ENCODE results near the gene OR9K2.

DNA sequence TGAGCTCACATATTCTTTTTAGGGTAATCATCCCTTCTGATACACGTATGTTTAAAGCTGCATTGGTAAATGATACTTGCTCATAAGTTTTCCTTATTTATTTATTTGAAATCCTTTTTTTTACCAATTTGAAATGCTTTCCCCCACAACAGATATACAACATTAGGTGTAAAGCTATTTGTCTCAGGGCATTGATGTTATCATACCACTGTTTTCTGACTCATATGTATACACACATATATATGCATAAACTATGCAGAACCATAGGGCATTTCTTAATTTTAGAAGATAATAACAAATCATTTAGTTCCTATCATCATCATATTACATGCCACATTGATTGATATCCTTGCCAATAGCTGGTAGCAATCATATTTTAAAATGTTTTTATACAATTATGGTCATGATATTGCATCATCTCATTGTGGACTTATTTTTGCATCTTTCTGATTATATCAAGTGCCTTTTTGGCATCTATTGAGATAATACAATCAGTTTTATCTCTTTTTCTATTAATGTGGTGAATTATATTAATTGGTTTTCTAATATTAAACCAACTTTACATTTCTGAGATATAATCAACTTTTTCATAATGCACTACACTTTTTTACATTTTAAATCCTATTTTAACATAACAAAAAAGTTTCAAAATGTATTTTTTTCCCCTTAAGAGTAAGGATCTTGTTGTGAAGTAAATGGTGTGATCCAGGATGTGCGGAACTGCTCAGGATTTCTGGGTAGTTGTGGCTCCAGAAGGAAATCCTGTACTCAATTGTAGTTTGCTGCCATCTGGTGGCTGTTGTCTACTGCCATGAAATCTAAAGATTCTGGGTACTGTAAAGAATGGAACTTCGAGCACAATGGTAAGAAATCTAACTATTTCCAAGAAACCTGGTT is 16.7 kb downstream of the OR9K2 start:
- peak; percentile 66 for TF ChIP-seq CTCF (IDR thresholded peaks at IDR 0.05; ENCODE audit: insufficient read depth, low read depth, low read length)
- no peak for TF ChIP-seq EZH2 (IDR thresholded peaks at IDR 0.05; ENCODE audit: insufficient read depth, low read length)
